Activated T-cell treated with anti-CD3 and anti-CD28 coated beads, Interleukin-2, amount 50 U/mL, for 24 hours (primary cell): ENCODE measurements around the gene ADIG.

ENCODE experiments used
- DNase-seq: peaks from one replicate; pipeline ENCODE4 v3.0.0-alpha.2; 2020
- H3K27ac Mint-ChIP-seq: 2 replicates; pipeline ENCODE4 v1.8.0; 2020; ENCODE audit warnings: mild to moderate bottlenecking, mixed read lengths
- H3K27me3 Mint-ChIP-seq: 2 replicates; pipeline ENCODE4 v1.8.0; 2020; ENCODE audit warnings: mixed read lengths
- H3K36me3 Mint-ChIP-seq: 2 replicates; pipeline ENCODE4 v1.8.0; 2020; ENCODE audit warnings: low read depth, mixed read lengths
- H3K4me1 Mint-ChIP-seq: 2 replicates; pipeline ENCODE4 v1.8.0; 2020; ENCODE audit warnings: low read depth, mixed read lengths
- H3K4me3 Mint-ChIP-seq: 2 replicates; pipeline ENCODE4 v1.8.0; 2020; ENCODE audit warnings: mild to moderate bottlenecking, moderate library complexity, mixed read lengths
- H3K9me3 Mint-ChIP-seq: 2 replicates; pipeline ENCODE4 v1.8.0; 2020; ENCODE audit warnings: mixed read lengths

Gene ADIG

GRCh38 chr20:38603286-38603685 lies 22.3 kb downstream of the ADIG start:
- H3K27me3 Mint-ChIP-seq, result peaks cover 77% of the 10 kb centered on the region
- DNase-seq, result no peak
- H3K4me1 Mint-ChIP-seq, result peaks cover 8% of the 10 kb centered on the region
- H3K9me3 Mint-ChIP-seq, result no peaks in the 10 kb centered on the region
- no peak overlapping the region for H3K4me3 Mint-ChIP-seq
- H3K36me3 Mint-ChIP-seq, result no peaks in the 10 kb centered on the region
- H3K27ac Mint-ChIP-seq, result no peak overlapping the region

DNA sequence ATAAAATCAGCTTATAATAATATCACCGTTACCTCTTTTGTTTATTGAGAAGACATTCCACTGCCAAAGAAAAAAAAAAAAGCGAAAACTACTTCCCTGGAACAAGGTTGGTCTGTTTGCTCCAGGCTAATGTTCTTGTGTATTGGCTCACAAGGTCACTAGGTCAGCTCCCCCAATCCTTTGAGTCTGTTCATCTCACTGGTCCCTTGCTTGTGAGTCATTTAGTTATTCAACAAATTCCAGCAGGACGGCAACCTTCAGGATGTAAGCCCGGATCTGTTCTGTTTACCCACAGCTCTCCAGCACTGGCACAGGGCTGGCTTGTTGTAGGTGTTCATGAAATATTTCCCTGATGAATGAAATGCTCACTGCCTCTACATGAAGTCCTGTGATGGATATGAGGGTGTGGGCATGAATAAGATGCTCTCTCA lies 23.9 kb downstream of the ADIG start:
- no peak for DNase-seq
- Mint-ChIP-seq H3K27ac (no peak overlapping the region), H3K9me3 (no peaks in the 10 kb centered on the region), H3K4me3 (no peak overlapping the region), H3K4me1 (peaks cover 8% of the 10 kb centered on the region), H3K36me3 (no peaks in the 10 kb centered on the region), H3K27me3 (peaks cover 70% of the 10 kb centered on the region)

DNA sequence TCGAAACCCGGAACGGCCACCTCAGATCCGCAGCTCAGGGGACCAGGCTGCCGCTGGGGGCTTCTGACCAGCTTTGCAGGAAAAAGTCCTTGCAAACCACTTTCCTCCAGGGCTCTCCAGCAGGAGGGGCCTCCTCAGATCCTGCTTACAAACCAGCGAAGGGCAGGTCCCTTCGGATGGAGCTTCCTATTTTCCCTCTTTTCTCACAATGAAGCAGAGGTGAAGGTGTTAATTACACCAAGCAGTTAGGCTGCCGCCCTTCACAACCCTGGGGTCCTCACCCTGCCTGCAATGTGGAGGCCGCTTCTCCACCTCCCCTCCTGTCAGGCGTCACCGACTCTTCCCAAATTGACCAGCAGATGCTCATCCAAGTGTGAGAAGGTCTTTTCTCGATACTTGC lies 26.4 kb downstream of the ADIG start:
- no peaks in the 10 kb centered on the region for H3K4me1 Mint-ChIP-seq
- DNase-seq, result no peak
- H3K27ac Mint-ChIP-seq, result no peak overlapping the region
- H3K27me3 Mint-ChIP-seq, result peaks cover 54% of the 10 kb centered on the region
- H3K9me3 Mint-ChIP-seq, result no peaks in the 10 kb centered on the region
- no peaks in the 10 kb centered on the region for H3K36me3 Mint-ChIP-seq
- H3K4me3 Mint-ChIP-seq, result no peak overlapping the region

DNA sequence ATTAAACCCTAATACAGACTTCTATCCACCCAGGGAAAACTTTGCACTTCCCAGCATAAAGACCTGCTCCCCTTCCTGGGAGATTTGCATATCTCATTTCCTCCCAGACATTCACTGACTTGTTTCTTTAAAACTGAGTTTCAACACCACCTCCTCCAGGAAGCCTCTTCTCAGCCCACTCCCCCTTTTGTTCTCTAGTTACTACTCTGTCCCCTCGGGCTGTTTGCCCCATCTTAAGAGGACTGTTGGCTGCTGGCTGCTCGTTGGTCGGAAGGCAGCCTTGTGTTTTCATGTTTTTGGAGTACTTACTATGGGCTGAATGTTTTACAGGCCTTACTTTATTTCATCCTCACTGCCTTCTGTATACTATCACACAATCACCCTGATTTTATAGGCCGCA lies 27.2 kb downstream of the ADIG start:
- Mint-ChIP-seq H3K27me3 (peaks cover 48% of the 10 kb centered on the region), H3K4me1 (no peaks in the 10 kb centered on the region), H3K9me3 (no peaks in the 10 kb centered on the region), H3K27ac (no peak overlapping the region), H3K4me3 (no peak overlapping the region), H3K36me3 (no peaks in the 10 kb centered on the region)
- DNase-seq, result no peak

DNA sequence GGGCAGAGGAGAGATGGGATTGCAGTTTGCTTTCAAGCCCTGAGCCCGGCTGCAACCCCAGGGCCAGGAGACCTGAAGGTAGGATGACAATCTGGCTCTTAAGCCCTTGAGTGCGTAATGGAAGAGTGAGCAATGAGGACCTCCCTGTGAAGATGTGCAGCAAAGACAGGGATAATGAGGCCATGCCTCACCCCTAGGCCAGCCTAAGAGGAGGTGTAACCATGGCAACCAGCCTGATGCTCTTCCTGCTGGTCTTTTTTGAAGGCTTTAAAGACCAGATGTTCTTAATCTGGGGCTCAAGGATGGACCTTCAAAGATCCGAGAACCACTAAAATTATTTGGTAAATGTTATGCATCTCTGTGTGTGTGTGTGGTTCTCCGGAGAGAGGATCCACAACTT lies 28.8 kb downstream of the ADIG start:
- Mint-ChIP-seq H3K36me3 (no peaks in the 10 kb centered on the region), H3K27ac (no peak overlapping the region), H3K27me3 (peaks cover 48% of the 10 kb centered on the region), H3K4me1 (no peaks in the 10 kb centered on the region), H3K9me3 (no peaks in the 10 kb centered on the region), H3K4me3 (no peak overlapping the region)
- DNase-seq, result no peak

DNA sequence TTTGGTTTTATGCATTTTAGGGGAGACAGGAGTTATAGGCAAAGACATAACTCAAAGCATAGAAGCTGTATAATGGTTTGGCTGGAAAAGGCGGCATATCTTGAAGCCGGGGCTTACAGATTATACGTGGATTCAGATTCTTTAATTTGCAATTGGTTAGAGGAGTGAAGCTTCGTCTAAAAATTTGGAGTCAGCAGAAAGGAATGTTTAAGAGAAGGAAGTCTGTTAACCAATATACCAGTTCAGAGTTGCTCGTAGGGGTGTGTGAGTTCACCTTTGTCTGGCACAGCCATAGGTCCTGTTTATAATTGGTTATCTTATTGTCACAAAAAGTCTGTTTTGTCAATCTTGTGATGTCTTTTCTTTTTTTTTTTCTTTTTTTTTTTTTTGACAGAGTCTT lies 29.5 kb downstream of the ADIG start:
- Mint-ChIP-seq H3K27me3 (peaks cover 45% of the 10 kb centered on the region), H3K9me3 (no peaks in the 10 kb centered on the region), H3K4me1 (no peaks in the 10 kb centered on the region), H3K36me3 (no peaks in the 10 kb centered on the region), H3K4me3 (no peak overlapping the region), H3K27ac (no peak overlapping the region)
- DNase-seq, result no peak

GRCh38 chr20:38612751-38613515 lies 31.9 kb downstream of the ADIG start:
- no peaks in the 10 kb centered on the region for H3K9me3 Mint-ChIP-seq
- H3K4me3 Mint-ChIP-seq, result no peak overlapping the region
- DNase-seq, result no peak
- H3K4me1 Mint-ChIP-seq, result no peaks in the 10 kb centered on the region
- peaks cover 46% of the 10 kb centered on the region for H3K27me3 Mint-ChIP-seq
- no peaks in the 10 kb centered on the region for H3K36me3 Mint-ChIP-seq
- no peak overlapping the region for H3K27ac Mint-ChIP-seq

- H3K27me3 Mint-ChIP-seq, result peaks cover 53% of the 10 kb centered on the region
- no peak for DNase-seq
- no peaks in the 10 kb centered on the region for H3K36me3 Mint-ChIP-seq
- H3K4me1 Mint-ChIP-seq, result no peaks in the 10 kb centered on the region
- no peak overlapping the region for H3K4me3 Mint-ChIP-seq
- no peak overlapping the region for H3K27ac Mint-ChIP-seq
- H3K9me3 Mint-ChIP-seq, result no peaks in the 10 kb centered on the region
Measured at GRCh38 chr20:38615283-38615682, 34.3 kb downstream of the ADIG start.

GRCh38 chr20:38616457-38616856 lies 35.5 kb downstream of the ADIG start:
- H3K27me3 Mint-ChIP-seq, result peaks cover 54% of the 10 kb centered on the region
- H3K9me3 Mint-ChIP-seq, result no peaks in the 10 kb centered on the region
- no peak overlapping the region for H3K4me3 Mint-ChIP-seq
- no peak for DNase-seq
- H3K4me1 Mint-ChIP-seq, result no peaks in the 10 kb centered on the region
- no peaks in the 10 kb centered on the region for H3K36me3 Mint-ChIP-seq
- no peak overlapping the region for H3K27ac Mint-ChIP-seq

GRCh38 chr20:38617011-38617829 lies 36.2 kb downstream of the ADIG start:
- Mint-ChIP-seq H3K4me1 (no peaks in the 10 kb centered on the region), H3K27me3 (peaks cover 55% of the 10 kb centered on the region), H3K36me3 (no peaks in the 10 kb centered on the region), H3K4me3 (no peak overlapping the region), H3K9me3 (no peaks in the 10 kb centered on the region), H3K27ac (no peak overlapping the region)
- no peak for DNase-seq

GRCh38 chr20:38617830-38618196 lies 36.8 kb downstream of the ADIG start:
- peaks cover 54% of the 10 kb centered on the region for H3K27me3 Mint-ChIP-seq
- no peaks in the 10 kb centered on the region for H3K4me1 Mint-ChIP-seq
- H3K4me3 Mint-ChIP-seq, result no peak overlapping the region
- no peaks in the 10 kb centered on the region for H3K9me3 Mint-ChIP-seq
- no peak for DNase-seq
- H3K36me3 Mint-ChIP-seq, result no peaks in the 10 kb centered on the region
- no peak overlapping the region for H3K27ac Mint-ChIP-seq

DNA sequence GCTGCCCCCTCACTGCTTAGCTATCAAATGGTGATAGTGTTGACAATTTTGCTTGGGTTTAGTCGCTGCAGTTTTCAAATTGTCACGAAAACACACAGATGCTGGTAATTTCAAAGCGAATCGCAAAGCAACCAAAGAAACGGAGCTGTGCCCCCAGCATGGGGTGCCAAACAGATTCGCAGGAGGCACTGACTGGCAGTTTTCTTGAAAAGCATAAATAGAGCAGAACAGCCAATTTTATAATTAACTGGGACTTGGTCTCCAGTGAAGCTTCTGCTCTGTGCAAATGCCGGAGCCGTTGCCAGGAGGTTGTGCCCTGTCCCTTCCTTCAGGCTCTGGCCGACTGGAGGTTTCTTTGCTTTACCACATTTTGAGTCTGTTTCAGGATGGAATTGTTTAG lies 39.4 kb downstream of the ADIG start:
- H3K27me3 Mint-ChIP-seq, result peaks cover 40% of the 10 kb centered on the region
- no peaks in the 10 kb centered on the region for H3K9me3 Mint-ChIP-seq
- no peak for DNase-seq
- no peak overlapping the region for H3K27ac Mint-ChIP-seq
- H3K36me3 Mint-ChIP-seq, result no peaks in the 10 kb centered on the region
- no peak overlapping the region for H3K4me3 Mint-ChIP-seq
- no peaks in the 10 kb centered on the region for H3K4me1 Mint-ChIP-seq

DNA sequence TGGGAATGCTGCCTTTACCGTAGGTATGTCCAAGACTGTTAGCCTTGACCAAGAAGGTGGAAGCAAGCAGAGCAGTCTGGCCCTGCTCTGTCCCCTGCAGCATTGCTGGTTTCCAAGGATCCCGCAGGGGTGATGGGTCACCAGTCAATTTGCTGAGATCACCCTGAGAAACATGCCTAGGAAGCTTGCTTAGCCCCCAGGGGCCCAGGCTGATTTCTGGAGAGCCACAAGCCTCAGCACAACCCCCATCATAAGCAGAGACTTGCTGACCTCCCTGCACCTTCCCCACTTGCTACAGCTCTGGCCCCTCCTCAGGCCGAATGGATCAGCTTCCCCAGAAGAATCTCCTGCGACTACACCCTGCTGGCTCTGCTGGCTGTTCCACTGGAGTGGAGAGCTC lies 42.1 kb downstream of the ADIG start:
- DNase-seq, result no peak
- Mint-ChIP-seq H3K27ac (no peak overlapping the region), H3K4me3 (no peak overlapping the region), H3K9me3 (no peaks in the 10 kb centered on the region), H3K27me3 (peaks cover 21% of the 10 kb centered on the region), H3K36me3 (no peaks in the 10 kb centered on the region), H3K4me1 (no peaks in the 10 kb centered on the region)

- Mint-ChIP-seq H3K4me3 (no peak overlapping the region), H3K4me1 (no peaks in the 10 kb centered on the region), H3K27ac (no peak overlapping the region), H3K36me3 (no peaks in the 10 kb centered on the region), H3K27me3 (peaks cover 11% of the 10 kb centered on the region), H3K9me3 (no peaks in the 10 kb centered on the region)
- no peak for DNase-seq
Measured at GRCh38 chr20:38624084-38624483, 43.1 kb downstream of the ADIG start.

DNA sequence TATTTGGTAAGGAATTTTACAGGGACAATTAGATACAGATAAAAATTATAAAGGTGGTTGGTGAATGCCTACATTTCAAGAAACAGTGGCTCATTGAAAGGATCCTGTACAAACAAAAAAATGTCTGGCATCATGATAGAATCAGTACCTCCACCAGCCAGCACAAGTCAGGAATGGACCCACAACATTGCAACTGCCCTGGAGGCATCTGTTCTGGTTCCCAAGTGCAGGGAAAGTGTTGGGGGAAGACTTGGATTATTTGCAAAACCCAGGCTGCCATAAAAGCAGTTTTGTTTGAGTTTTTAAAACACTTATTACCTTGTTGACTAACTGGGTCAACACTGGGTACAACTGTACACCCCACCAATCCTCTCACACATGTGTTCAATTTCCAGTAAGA lies 44.9 kb downstream of the ADIG start:
- Mint-ChIP-seq H3K4me3 (no peak overlapping the region), H3K9me3 (no peaks in the 10 kb centered on the region)

More for the DNA sequence above, 44.9 kb downstream of the ADIG start:
- Mint-ChIP-seq H3K36me3 (no peaks in the 10 kb centered on the region), H3K4me1 (no peaks in the 10 kb centered on the region), H3K27me3 (peaks cover 8% of the 10 kb centered on the region), H3K27ac (no peak overlapping the region)
- no peak for DNase-seq
